Measurements from ENCODE around the gene GP2. TPM values are rescaled to one million over a fixed set of nuclear protein-coding genes. Genes with fewer than 3 reads are reported as not detected.
A peak's percentile ranks its signal among the peaks of the same experiment; 100 is the strongest.

The GP2 gene
- total and polyA plus RNA-seq, 4 donors = 0.09 to 0.31 (median 0.27) TPM

DNA sequence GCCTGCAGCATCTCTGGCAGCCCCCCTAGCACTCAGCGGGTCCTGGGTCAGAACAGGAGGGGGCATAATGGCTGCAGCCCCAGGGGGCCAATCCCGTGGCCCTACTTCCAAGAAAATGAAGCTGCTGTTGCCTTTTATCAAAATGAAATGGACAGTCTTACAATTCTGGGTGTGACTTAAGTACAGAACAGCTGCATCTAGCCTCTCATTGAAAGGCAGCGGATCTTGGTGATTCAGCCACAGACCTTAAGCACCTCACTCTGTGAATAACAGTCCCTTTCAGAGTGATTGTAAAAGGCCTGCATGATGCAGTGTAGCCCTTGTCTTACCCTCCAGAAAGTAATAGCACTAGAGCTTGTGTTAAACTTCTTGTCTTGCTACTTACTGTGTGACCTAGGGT is 36.7 kb upstream of the GP2 start (continued):
- TF ChIP-seq, protein P1, sequence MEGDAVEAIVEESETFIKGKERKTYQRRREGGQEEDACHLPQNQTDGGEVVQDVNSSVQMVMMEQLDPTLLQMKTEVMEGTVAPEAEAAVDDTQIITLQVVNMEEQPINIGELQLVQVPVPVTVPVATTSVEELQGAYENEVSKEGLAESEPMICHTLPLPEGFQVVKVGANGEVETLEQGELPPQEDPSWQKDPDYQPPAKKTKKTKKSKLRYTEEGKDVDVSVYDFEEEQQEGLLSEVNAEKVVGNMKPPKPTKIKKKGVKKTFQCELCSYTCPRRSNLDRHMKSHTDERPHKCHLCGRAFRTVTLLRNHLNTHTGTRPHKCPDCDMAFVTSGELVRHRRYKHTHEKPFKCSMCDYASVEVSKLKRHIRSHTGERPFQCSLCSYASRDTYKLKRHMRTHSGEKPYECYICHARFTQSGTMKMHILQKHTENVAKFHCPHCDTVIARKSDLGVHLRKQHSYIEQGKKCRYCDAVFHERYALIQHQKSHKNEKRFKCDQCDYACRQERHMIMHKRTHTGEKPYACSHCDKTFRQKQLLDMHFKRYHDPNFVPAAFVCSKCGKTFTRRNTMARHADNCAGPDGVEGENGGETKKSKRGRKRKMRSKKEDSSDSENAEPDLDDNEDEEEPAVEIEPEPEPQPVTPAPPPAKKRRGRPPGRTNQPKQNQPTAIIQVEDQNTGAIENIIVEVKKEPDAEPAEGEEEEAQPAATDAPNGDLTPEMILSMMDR (IDR thresholded peaks at IDR 0.05; ENCODE audit: low read depth, low read length, missing input control) = no peak
- TF ChIP-seq, protein P2, sequence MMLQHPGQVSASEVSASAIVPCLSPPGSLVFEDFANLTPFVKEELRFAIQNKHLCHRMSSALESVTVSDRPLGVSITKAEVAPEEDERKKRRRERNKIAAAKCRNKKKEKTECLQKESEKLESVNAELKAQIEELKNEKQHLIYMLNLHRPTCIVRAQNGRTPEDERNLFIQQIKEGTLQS (IDR thresholded peaks at IDR 0.05) = no peak
- no peak for TF ChIP-seq RAD21 (IDR thresholded peaks at IDR 0.05)
- TF ChIP-seq, protein P3, sequence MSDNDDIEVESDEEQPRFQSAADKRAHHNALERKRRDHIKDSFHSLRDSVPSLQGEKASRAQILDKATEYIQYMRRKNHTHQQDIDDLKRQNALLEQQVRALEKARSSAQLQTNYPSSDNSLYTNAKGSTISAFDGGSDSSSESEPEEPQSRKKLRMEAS (IDR thresholded peaks at IDR 0.05) = no peak
- TF ChIP-seq FOXA2 (IDR thresholded peaks at IDR 0.05) = no peak

DNA sequence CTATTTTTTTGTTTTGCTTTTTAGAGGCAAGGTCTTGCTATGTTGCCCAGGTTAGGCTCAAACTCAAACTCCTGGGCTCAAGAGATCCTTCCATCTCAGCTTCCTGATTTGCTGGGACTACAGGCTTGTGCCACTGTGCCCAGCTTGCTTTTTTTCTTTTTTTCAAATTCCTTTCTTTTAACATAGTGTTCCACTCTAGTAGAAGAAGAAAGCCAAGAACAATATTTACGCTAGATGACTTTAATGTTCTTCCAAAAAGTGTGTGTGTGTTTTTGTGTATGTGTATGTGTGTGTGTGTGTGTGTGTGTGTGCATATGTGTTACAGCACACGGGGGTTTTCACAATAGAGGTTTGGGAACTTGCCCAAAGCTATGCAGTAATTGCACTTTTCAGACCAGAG is 35.9 kb upstream of the GP2 start:
- TF ChIP-seq TAF1 (conservative IDR thresholded peaks at IDR 0.05) (no peak), SP1 (IDR thresholded peaks at IDR 0.05) (no peak)
- H3K27ac ChIP-seq (ENCODE audit: low read depth in 1 of 2, low read length in 2 of 2) = no peak overlapping the region

DNA sequence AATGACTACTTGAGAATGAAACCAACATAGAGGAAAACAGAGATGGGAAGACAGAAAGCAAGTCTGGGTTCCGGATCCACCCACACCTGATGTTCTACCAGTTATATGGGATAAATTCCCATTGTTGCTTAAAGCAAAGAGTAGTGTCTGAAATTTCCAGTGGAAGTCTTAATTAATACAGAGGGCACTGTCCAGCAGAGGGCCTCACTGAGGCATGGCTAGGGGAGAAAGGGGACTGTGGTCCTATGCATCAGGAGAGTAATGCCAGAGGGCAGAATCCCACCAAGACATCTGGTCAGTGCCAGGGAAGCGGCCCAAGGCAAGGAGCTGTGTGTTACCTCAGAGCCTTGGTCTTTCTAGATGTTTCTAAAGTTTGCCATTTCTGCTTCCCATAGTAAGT is 32.7 kb upstream of the GP2 start:
- Histone ChIP-seq H3K27me3 (ENCODE audit: control insufficient read depth in 4 of 4, insufficient read depth in 4 of 4, low read length in 3 of 4) (no peaks in the 10 kb centered on the region), H3K4me1 (ENCODE audit: control insufficient read depth in 4 of 4, insufficient read depth in 4 of 4, low read length in 3 of 4) (peaks cover 0 to 3% (median under 1%) of the 10 kb centered on the region in 4 donors), H3K36me3 (ENCODE audit: control insufficient read depth in 4 of 4, insufficient read depth in 3 of 4, low read depth in 1 of 4, low read length in 3 of 4) (no peaks in the 10 kb centered on the region), H3K9me3 (ENCODE audit: control insufficient read depth in 4 of 4, low read length in 3 of 4) (no peaks in the 10 kb centered on the region), H3K4me3 (ENCODE audit: low read depth in 1 of 3, low read length in 3 of 3) (no peak overlapping the region), H3K9ac (ENCODE audit: low read depth in 1 of 2, low read length in 2 of 2) (no peak overlapping the region), H3K27ac (ENCODE audit: low read depth in 1 of 2, low read length in 2 of 2) (no peak overlapping the region)
- 72% methylated on average over 2 of the region's 2 CpGs for WGBS
- no peak for DNase-seq (ENCODE audit: low spot score)
- peak; percentile 9 to 64 for TF ChIP-seq RAD21 (IDR thresholded peaks at IDR 0.05)
- TF ChIP-seq, protein P1 (IDR thresholded peaks at IDR 0.05; ENCODE audit: low read depth, low read length, missing input control) = peak; percentile 17
- TF ChIP-seq, protein P2 (IDR thresholded peaks at IDR 0.05) = no peak
- TF ChIP-seq HNF4A (conservative IDR thresholded peaks at IDR 0.05) = no peak

More for the DNA sequence above, 35.9 kb upstream of the GP2 start:
- no peaks in the 10 kb centered on the region for H3K9me3 ChIP-seq (ENCODE audit: control insufficient read depth in 4 of 4, low read length in 3 of 4)
- no peak overlapping the region for H3K4me3 ChIP-seq (ENCODE audit: low read depth in 1 of 3, low read length in 3 of 3)
- DNase-seq (ENCODE audit: low spot score) = no peak
- 53% methylated on average over 2 of the region's 2 CpGs for WGBS
- no peak overlapping the region for H3K9ac ChIP-seq (ENCODE audit: low read depth in 1 of 2, low read length in 2 of 2)
- no peaks in the 10 kb centered on the region for H3K4me1 ChIP-seq (ENCODE audit: control insufficient read depth in 4 of 4, insufficient read depth in 4 of 4, low read length in 3 of 4)
- no peaks in the 10 kb centered on the region for H3K36me3 ChIP-seq (ENCODE audit: control insufficient read depth in 4 of 4, insufficient read depth in 3 of 4, low read depth in 1 of 4, low read length in 3 of 4)
- H3K27me3 ChIP-seq (ENCODE audit: control insufficient read depth in 4 of 4, insufficient read depth in 4 of 4, low read length in 3 of 4) = no peaks in the 10 kb centered on the region

DNA sequence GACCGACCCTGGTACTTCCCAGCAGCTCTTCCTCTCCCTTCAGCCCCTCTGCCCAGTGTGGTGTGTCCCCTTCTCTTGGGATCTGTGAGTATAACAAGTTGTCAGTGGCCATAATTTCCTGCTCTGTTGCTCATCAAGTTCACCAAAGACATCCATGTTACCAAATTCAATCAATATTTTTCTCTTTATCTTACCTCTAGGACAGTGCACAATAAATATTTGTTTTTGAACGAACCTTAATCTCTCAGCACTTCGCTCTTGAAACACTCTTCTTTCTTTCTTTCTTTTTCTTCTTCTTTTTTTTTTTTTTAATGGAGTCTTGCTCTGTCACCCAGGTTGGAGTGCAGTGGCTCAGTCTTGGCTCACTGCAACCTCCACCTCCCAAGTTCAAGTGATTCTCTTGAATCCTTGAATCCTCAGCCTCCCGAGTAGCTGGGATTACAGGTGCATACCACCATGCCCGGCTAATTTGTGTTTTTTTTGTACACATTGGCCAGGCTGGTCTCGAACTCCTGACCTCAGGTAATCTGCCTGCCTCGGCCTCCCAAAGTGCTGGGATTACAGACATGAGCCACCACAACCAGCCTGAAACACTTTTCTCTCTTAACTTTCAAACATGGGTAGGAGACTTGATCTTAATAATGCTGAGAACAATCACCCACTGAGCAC is 27.9 kb upstream of the GP2 start:
- Histone ChIP-seq H3K27me3 (ENCODE audit: control insufficient read depth in 4 of 4, insufficient read depth in 4 of 4, low read length in 3 of 4) (no peaks in the 10 kb centered on the region), H3K9ac (ENCODE audit: low read depth in 1 of 2, low read length in 2 of 2) (no peak overlapping the region), H3K36me3 (ENCODE audit: control insufficient read depth in 4 of 4, insufficient read depth in 3 of 4, low read depth in 1 of 4, low read length in 3 of 4) (no peaks in the 10 kb centered on the region), H3K4me1 (ENCODE audit: control insufficient read depth in 4 of 4, insufficient read depth in 4 of 4, low read length in 3 of 4) (peaks cover 0 to 9% (median 5%) of the 10 kb centered on the region in 4 donors), H3K27ac (ENCODE audit: low read depth in 1 of 2, low read length in 2 of 2) (no peak overlapping the region), H3K4me3 (ENCODE audit: low read depth in 1 of 3, low read length in 3 of 3) (no peak overlapping the region), H3K9me3 (ENCODE audit: control insufficient read depth in 4 of 4, low read length in 3 of 4) (no peaks in the 10 kb centered on the region)
- DNase-seq (ENCODE audit: low spot score) = no peak
- WGBS = 40% methylated on average over 7 of the region's 7 CpGs
- TF ChIP-seq, protein P4, sequence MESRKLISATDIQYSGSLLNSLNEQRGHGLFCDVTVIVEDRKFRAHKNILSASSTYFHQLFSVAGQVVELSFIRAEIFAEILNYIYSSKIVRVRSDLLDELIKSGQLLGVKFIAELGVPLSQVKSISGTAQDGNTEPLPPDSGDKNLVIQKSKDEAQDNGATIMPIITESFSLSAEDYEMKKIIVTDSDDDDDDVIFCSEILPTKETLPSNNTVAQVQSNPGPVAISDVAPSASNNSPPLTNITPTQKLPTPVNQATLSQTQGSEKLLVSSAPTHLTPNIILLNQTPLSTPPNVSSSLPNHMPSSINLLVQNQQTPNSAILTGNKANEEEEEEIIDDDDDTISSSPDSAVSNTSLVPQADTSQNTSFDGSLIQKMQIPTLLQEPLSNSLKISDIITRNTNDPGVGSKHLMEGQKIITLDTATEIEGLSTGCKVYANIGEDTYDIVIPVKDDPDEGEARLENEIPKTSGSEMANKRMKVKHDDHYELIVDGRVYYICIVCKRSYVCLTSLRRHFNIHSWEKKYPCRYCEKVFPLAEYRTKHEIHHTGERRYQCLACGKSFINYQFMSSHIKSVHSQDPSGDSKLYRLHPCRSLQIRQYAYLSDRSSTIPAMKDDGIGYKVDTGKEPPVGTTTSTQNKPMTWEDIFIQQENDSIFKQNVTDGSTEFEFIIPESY (IDR thresholded peaks at IDR 0.05) = no peak
- TF ChIP-seq FOXA1 (IDR thresholded peaks at IDR 0.05) (no peak), RAD21 (IDR thresholded peaks at IDR 0.05) (no peak), YY1 (IDR thresholded peaks at IDR 0.05) (peak; percentile 69), SP1 (IDR thresholded peaks at IDR 0.05) (peak; percentile 39), HNF4G (IDR thresholded peaks at IDR 0.05) (no peak), RXRA (IDR thresholded peaks at IDR 0.05) (peak in 1 of 2 donors; percentile 33), HNF4A (conservative IDR thresholded peaks at IDR 0.05) (peak; percentile 52 to 59), FOXA2 (IDR thresholded peaks at IDR 0.05) (peak; percentile 19), JUND (IDR thresholded peaks at IDR 0.05) (no peak)
- TF ChIP-seq, protein P1 (IDR thresholded peaks at IDR 0.05; ENCODE audit: low read depth, low read length, missing input control) = no peak
- TF ChIP-seq, protein P3 (IDR thresholded peaks at IDR 0.05) = no peak

Measured in liver (tissue), 9 donors.